Neural cell (in vitro differentiated cells): ENCODE measurements around the gene SUMO4. TPM values are rescaled to one million over a fixed set of nuclear protein-coding genes. Genes with fewer than 3 reads are reported as not detected.

Experiments
- H2AFZ ChIP-seq: fragments of 200-600, 300-800 bp; sonication (generic), shearing (Covaris generic); 2 replicates; pipeline ENCODE4 v1.6.0; 2014; ENCODE audit warnings: low read depth, mild to moderate bottlenecking, antibody characterized with exemption, low read length, moderate library complexity
- H3F3A ChIP-seq: fragments of 200-600 bp; shearing (Covaris generic); 2 replicates; pipeline ENCODE4 v1.6.1; 2016; ENCODE audit warnings: mild to moderate bottlenecking, moderate library complexity, mixed read lengths, antibody characterized with exemption, low read length; ENCODE audit not compliant: insufficient read depth, poor library complexity, severe bottlenecking
- H3K27ac ChIP-seq: fragments of 200-600, 300-800 bp; sonication (generic), shearing (Covaris generic); 2 replicates; pipeline ENCODE4 v1.5.1; 2014; ENCODE audit warnings: mild to moderate bottlenecking, low read length, moderate library complexity
- H3K27me3 ChIP-seq: fragments of 300-800, 200-600 bp; sonication (generic), shearing (Covaris generic); 2 replicates; pipeline ENCODE4 v1.6.0; 2014; ENCODE audit warnings: mild to moderate bottlenecking, low read depth, low read length, moderate library complexity; ENCODE audit not compliant: insufficient read depth
- H3K36me3 ChIP-seq: fragments of 300-800, 200-600 bp; sonication (generic), shearing (Covaris generic); 2 replicates; pipeline ENCODE4 v1.5.1; 2014; ENCODE audit warnings: mild to moderate bottlenecking, antibody characterized with exemption, low read length, moderate library complexity; ENCODE audit not compliant: insufficient read depth
- H3K4me2 ChIP-seq: fragments of 300-800, 200-600 bp; sonication (generic), shearing (Covaris generic); 2 replicates; pipeline ENCODE4 v1.6.0; 2014; ENCODE audit warnings: mild to moderate bottlenecking, low read length
- H3K4me3 ChIP-seq: fragments of 300-800, 200-600 bp; sonication (generic), shearing (Covaris generic); 2 replicates; pipeline ENCODE4 v1.5.1; 2014; ENCODE audit warnings: mild to moderate bottlenecking, low read length, moderate library complexity
- H3K79me2 ChIP-seq: fragments of 200-600 bp; shearing (Covaris generic); replicated peaks from 2 replicates; pipeline ENCODE4 v1.6.0; 2014; ENCODE audit warnings: mild to moderate bottlenecking, low read length, moderate library complexity; ENCODE audit not compliant: insufficient read depth
- H3K9ac ChIP-seq: fragments of 300-800, 200-600 bp; sonication (generic), shearing (Covaris generic); 2 replicates; pipeline ENCODE4 v1.6.1; 2016; ENCODE audit warnings: mild to moderate bottlenecking, low read length, mixed read lengths
- H3K9me2 ChIP-seq: fragments of 200-600 bp; shearing (Covaris generic); 2 replicates; pipeline ENCODE4 v1.6.1; 2016; ENCODE audit warnings: mild to moderate bottlenecking, low read length, mixed read lengths; ENCODE audit not compliant: insufficient read depth
- H3K9me3 ChIP-seq: fragments of 200-600, 300-800 bp; sonication (generic), shearing (Covaris generic); 2 replicates; pipeline ENCODE4 v1.6.1; 2016; ENCODE audit warnings: mild to moderate bottlenecking, mixed run types, low read length, moderate library complexity, mixed read lengths
- H4K20me1 ChIP-seq: fragments of 200-600 bp; shearing (Covaris generic); 2 replicates; pipeline ENCODE4 v1.6.1; 2016; ENCODE audit warnings: mild to moderate bottlenecking, mixed run types; ENCODE audit not compliant: insufficient read depth
- CTCF ChIP-seq: fragments of 450-650 bp; IDR thresholded peaks from 2 replicates; pipeline ENCODE4 v1.5.1; 2014; ENCODE audit warnings: antibody characterized with exemption, mild to moderate bottlenecking, moderate library complexity; ENCODE audit not compliant: poor library complexity, severe bottlenecking
- EP300 ChIP-seq: fragments of 450-650 bp; conservative IDR thresholded peaks from 2 replicates; pipeline ENCODE4 v1.6.1; 2014; ENCODE audit warnings: antibody characterized with exemption, mild to moderate bottlenecking, moderate library complexity; ENCODE audit not compliant: poor library complexity, severe bottlenecking
- EZH2 ChIP-seq: fragments of 200-600, 300-800 bp; shearing (Covaris generic), sonication (generic); IDR thresholded peaks from 2 replicates; pipeline ENCODE4 v1.6.1; 2014; ENCODE audit warnings: antibody characterized with exemption, low read length, borderline replicate concordance, mild to moderate bottlenecking; ENCODE audit not compliant: insufficient read depth, poor library complexity, severe bottlenecking
- MXI1 ChIP-seq: fragments of 450-650 bp; conservative IDR thresholded peaks from 2 replicates; pipeline ENCODE4 v1.6.1; 2014; ENCODE audit warnings: antibody characterized with exemption, mild to moderate bottlenecking; ENCODE audit not compliant: poor library complexity, severe bottlenecking
- POLR2AphosphoS5 ChIP-seq: IDR thresholded peaks from 2 replicates; pipeline ENCODE4 v1.6.1; 2012
- RAD21 ChIP-seq: fragments of 450-650 bp; conservative IDR thresholded peaks from 2 replicates; pipeline ENCODE4 v1.6.1; 2014; ENCODE audit warnings: antibody characterized with exemption, mild to moderate bottlenecking, moderate library complexity
- REST ChIP-seq: IDR thresholded peaks from 2 replicates; pipeline ENCODE4 v1.6.1; 2012; ENCODE audit warnings: borderline replicate concordance
- SMC3 ChIP-seq: fragments of 450-650 bp; conservative IDR thresholded peaks from 2 replicates; pipeline ENCODE4 v1.6.1; 2014; ENCODE audit warnings: antibody characterized with exemption, mild to moderate bottlenecking, moderate library complexity; ENCODE audit not compliant: poor library complexity
- TAF1 ChIP-seq: IDR thresholded peaks from 2 replicates; pipeline ENCODE4 v1.6.1; 2012; ENCODE audit warnings: low read depth
- polyA plus RNA-seq: library from polyadenylated mRNA; depleted of rRNA; stranded (reverse); fragments of >200 nt; gene quantifications from 2 replicates; pipeline ENCODE4 v1.2.3, GENCODE V29; 2014

SUMO4 gene
- polyA plus RNA-seq, 1 donor from 2014 or later = not detected

GRCh38 chr6:149445573-149445972, 45.5 kb downstream of the SUMO4 start:
- peaks cover 10% of the 10 kb centered on the region for H3K27me3 ChIP-seq
- H3K9me2 ChIP-seq = no peaks in the 10 kb centered on the region
- TF ChIP-seq POLR2AphosphoS5 = no peak
- no peak for TF ChIP-seq EZH2
- no peak for TF ChIP-seq REST
- no peak for TF ChIP-seq TAF1
- no peak for TF ChIP-seq CTCF
- no peak for TF ChIP-seq MXI1
- no peak for TF ChIP-seq SMC3
- TF ChIP-seq RAD21 = no peak
- TF ChIP-seq EP300 = no peak
- H4K20me1 ChIP-seq = no peaks in the 10 kb centered on the region
- no peak overlapping the region for H3K9ac ChIP-seq
- no peak overlapping the region for H3K4me3 ChIP-seq
- no peaks in the 10 kb centered on the region for H3K36me3 ChIP-seq
- H3K4me2 ChIP-seq = no peak overlapping the region
- no peak overlapping the region for H3K27ac ChIP-seq
- no peak overlapping the region for H2AFZ ChIP-seq
- H3K9me3 ChIP-seq = peaks cover 4% of the 10 kb centered on the region
- no peaks in the 10 kb centered on the region for H3F3A ChIP-seq
- no peaks in the 10 kb centered on the region for H3K79me2 ChIP-seq

- Histone ChIP-seq H3K4me2 (no peak overlapping the region), H3K27ac (no peak overlapping the region), H3K27me3 (peaks cover 23% of the 10 kb centered on the region), H3K9me3 (peaks cover 5% of the 10 kb centered on the region), H3K79me2 (no peaks in the 10 kb centered on the region), H3K4me3 (no peak overlapping the region), H3K9me2 (no peaks in the 10 kb centered on the region), H4K20me1 (no peaks in the 10 kb centered on the region), H2AFZ (no peak overlapping the region), H3K9ac (no peak overlapping the region), H3F3A (no peaks in the 10 kb centered on the region), H3K36me3 (no peaks in the 10 kb centered on the region)
- TF ChIP-seq REST = no peak
- no peak for TF ChIP-seq CTCF
- no peak for TF ChIP-seq EZH2
- no peak for TF ChIP-seq MXI1
- TF ChIP-seq RAD21 = no peak
- TF ChIP-seq TAF1 = no peak
- TF ChIP-seq EP300 = no peak
- no peak for TF ChIP-seq SMC3
- TF ChIP-seq POLR2AphosphoS5 = no peak
Measured at GRCh38 chr6:149446791-149447376, 46.8 kb downstream of the SUMO4 start.
